Large intestine (tissue), 3 donors: ENCODE measurements around the gene ZMYM2. TPM values are rescaled to one million over a fixed set of nuclear protein-coding genes. Genes with fewer than 3 reads are reported as not detected.

Experiments used
- DNase-seq, 2 donors: peaks; one replicate each; pipeline versions ENCODE4 v3.0.0 to v3.0.0-alpha.2; 2013
- H3K27ac ChIP-seq: one replicate; pipeline ENCODE4 v1.5.1; 2013; ENCODE audit warnings: low read length
- H3K27me3 ChIP-seq: 2 replicates; pipeline ENCODE4 v1.6.1; 2013; ENCODE audit warnings: low read length; ENCODE audit not compliant: control insufficient read depth, insufficient read depth
- H3K36me3 ChIP-seq: 2 replicates; pipeline ENCODE4 v1.6.1; 2013; ENCODE audit warnings: low read length; ENCODE audit not compliant: control insufficient read depth, insufficient read depth
- H3K4me1 ChIP-seq: one replicate; pipeline ENCODE4 v1.6.1; 2013; ENCODE audit warnings: low read length; ENCODE audit not compliant: control insufficient read depth, insufficient read depth
- H3K4me3 ChIP-seq: one replicate; pipeline ENCODE4 v1.5.1; 2013; ENCODE audit warnings: low read length
- H3K9me3 ChIP-seq: one replicate; pipeline ENCODE4 v1.6.1; 2013; ENCODE audit warnings: mild to moderate bottlenecking, low read depth, low read length, moderate library complexity; ENCODE audit not compliant: control insufficient read depth
- WGBS: methylation state at CpG from one replicate; pipeline ENCODE4 v1.1.5; 2013; ENCODE audit warnings: low lambda C conversion rate; ENCODE audit not compliant: insufficient coverage; 5-methylcytosine and 5-hydroxymethylcytosine counted together
- polyA plus RNA-seq: library from polyadenylated mRNA; unstranded; fragments of 120-200 nt; gene quantifications from one replicate; pipeline ENCODE4 v1.2.1, GENCODE V29; 2013

Gene ZMYM2
- polyA plus RNA-seq, 1 donor: 53.4 TPM

GRCh38 chr13:20058476-20058875 is 99.9 kb downstream of the ZMYM2 start:
- 100% methylated on average over 1 of the region's 1 CpG for WGBS

GRCh38 chr13:20064128-20064527 is 105.6 kb downstream of the ZMYM2 start:
- Histone ChIP-seq H3K27me3 (no peaks in the 10 kb centered on the region), H3K4me1 (no peaks in the 10 kb centered on the region), H3K36me3 (peaks cover 62% of the 10 kb centered on the region), H3K4me3 (no peak overlapping the region), H3K27ac (no peak overlapping the region), H3K9me3 (no peaks in the 10 kb centered on the region)
- no CpG with 5 or more reads among the region's 1 CpG for WGBS
- DNase-seq: no peak

More at GRCh38 chr13:20058476-20058875, 99.9 kb downstream of the ZMYM2 start:
- Histone ChIP-seq H3K4me3 (no peak overlapping the region), H3K27ac (no peak overlapping the region), H3K27me3 (no peaks in the 10 kb centered on the region), H3K9me3 (no peaks in the 10 kb centered on the region), H3K36me3 (peaks cover 58% of the 10 kb centered on the region), H3K4me1 (no peaks in the 10 kb centered on the region)
- no peak for DNase-seq

GRCh38 chr13:20065516-20065915 is 107.0 kb downstream of the ZMYM2 start:
- H3K36me3 ChIP-seq: peaks cover 54% of the 10 kb centered on the region
- DNase-seq: no peak
- 100% methylated on average over 1 of the region's 5 CpGs for WGBS

GRCh38 chr13:20069956-20070355 is 111.4 kb downstream of the ZMYM2 start:
- peaks cover 60% of the 10 kb centered on the region for H3K36me3 ChIP-seq

More at GRCh38 chr13:20065516-20065915, 107.0 kb downstream of the ZMYM2 start:
- H3K9me3 ChIP-seq: no peaks in the 10 kb centered on the region
- H3K4me3 ChIP-seq: no peak overlapping the region
- H3K27me3 ChIP-seq: no peaks in the 10 kb centered on the region
- no peaks in the 10 kb centered on the region for H3K4me1 ChIP-seq
- no peak overlapping the region for H3K27ac ChIP-seq

GRCh38 chr13:20073775-20074174 is 115.2 kb downstream of the ZMYM2 start:
- H3K4me1 ChIP-seq: no peaks in the 10 kb centered on the region
- H3K27ac ChIP-seq: no peak overlapping the region
- no peak overlapping the region for H3K4me3 ChIP-seq
- WGBS: 100% methylated on average over 1 of the region's 2 CpGs
- H3K36me3 ChIP-seq: peaks cover 37% of the 10 kb centered on the region
- H3K9me3 ChIP-seq: no peaks in the 10 kb centered on the region
- DNase-seq: no peak
- H3K27me3 ChIP-seq: no peaks in the 10 kb centered on the region

More at GRCh38 chr13:20069956-20070355, 111.4 kb downstream of the ZMYM2 start:
- no peaks in the 10 kb centered on the region for H3K27me3 ChIP-seq
- H3K4me3 ChIP-seq: no peak overlapping the region
- H3K4me1 ChIP-seq: no peaks in the 10 kb centered on the region
- no peak for DNase-seq
- no peaks in the 10 kb centered on the region for H3K9me3 ChIP-seq
- WGBS: 100% methylated on average over 2 of the region's 3 CpGs
- no peak overlapping the region for H3K27ac ChIP-seq

GRCh38 chr13:20074966-20075365 is 116.4 kb downstream of the ZMYM2 start:
- Histone ChIP-seq H3K27me3 (no peaks in the 10 kb centered on the region), H3K4me3 (no peak overlapping the region), H3K36me3 (peaks cover 35% of the 10 kb centered on the region), H3K4me1 (no peaks in the 10 kb centered on the region), H3K9me3 (no peaks in the 10 kb centered on the region), H3K27ac (no peak overlapping the region)
- no peak for DNase-seq
- no CpG with 5 or more reads among the region's 1 CpG for WGBS

- no peak for DNase-seq
- Histone ChIP-seq H3K36me3 (peaks cover 22% of the 10 kb centered on the region), H3K4me3 (no peak overlapping the region), H3K27ac (no peak overlapping the region), H3K4me1 (no peaks in the 10 kb centered on the region), H3K27me3 (no peaks in the 10 kb centered on the region), H3K9me3 (no peaks in the 10 kb centered on the region)
- 92% methylated on average over 2 of the region's 2 CpGs for WGBS
Observed at GRCh38 chr13:20077086-20077485, 118.6 kb downstream of the ZMYM2 start.

GRCh38 chr13:20080377-20081164 is 122.0 kb downstream of the ZMYM2 start:
- Histone ChIP-seq H3K27ac (no peak overlapping the region), H3K36me3 (peaks cover 30% of the 10 kb centered on the region), H3K4me3 (no peak overlapping the region), H3K9me3 (no peaks in the 10 kb centered on the region), H3K27me3 (no peaks in the 10 kb centered on the region), H3K4me1 (no peaks in the 10 kb centered on the region)
- 94% methylated on average over 2 of the region's 7 CpGs for WGBS
- no peak for DNase-seq

GRCh38 chr13:20090349-20090748 is 131.8 kb downstream of the ZMYM2 start:
- Histone ChIP-seq H3K4me3 (no peak overlapping the region), H3K9me3 (no peaks in the 10 kb centered on the region), H3K27me3 (no peaks in the 10 kb centered on the region), H3K36me3 (peaks cover 5% of the 10 kb centered on the region), H3K27ac (no peak overlapping the region), H3K4me1 (peaks cover 2% of the 10 kb centered on the region)
- DNase-seq: no peak
- WGBS: 80% methylated on average over 1 of the region's 1 CpG

GRCh38 chr13:20093951-20094350 is 135.4 kb downstream of the ZMYM2 start:
- Histone ChIP-seq H3K36me3 (no peaks in the 10 kb centered on the region), H3K27ac (no peak overlapping the region), H3K4me1 (peaks cover 2% of the 10 kb centered on the region), H3K27me3 (peaks cover under 1% of the 10 kb centered on the region), H3K4me3 (no peak overlapping the region), H3K9me3 (no peaks in the 10 kb centered on the region)
- DNase-seq: peak; percentile 14 to 60
- WGBS: no CpG with 5 or more reads among the region's 6 CpGs

- DNase-seq: no peak
- Histone ChIP-seq H3K27me3 (peaks cover 4% of the 10 kb centered on the region), H3K4me3 (no peak overlapping the region), H3K9me3 (no peaks in the 10 kb centered on the region), H3K4me1 (no peaks in the 10 kb centered on the region), H3K27ac (no peak overlapping the region), H3K36me3 (no peaks in the 10 kb centered on the region)
- 70% methylated on average over 2 of the region's 9 CpGs for WGBS
Observed at GRCh38 chr13:20099319-20099718, 140.8 kb downstream of the ZMYM2 start.
